ENCODE measurements around the gene TUBE1.

DNA sequence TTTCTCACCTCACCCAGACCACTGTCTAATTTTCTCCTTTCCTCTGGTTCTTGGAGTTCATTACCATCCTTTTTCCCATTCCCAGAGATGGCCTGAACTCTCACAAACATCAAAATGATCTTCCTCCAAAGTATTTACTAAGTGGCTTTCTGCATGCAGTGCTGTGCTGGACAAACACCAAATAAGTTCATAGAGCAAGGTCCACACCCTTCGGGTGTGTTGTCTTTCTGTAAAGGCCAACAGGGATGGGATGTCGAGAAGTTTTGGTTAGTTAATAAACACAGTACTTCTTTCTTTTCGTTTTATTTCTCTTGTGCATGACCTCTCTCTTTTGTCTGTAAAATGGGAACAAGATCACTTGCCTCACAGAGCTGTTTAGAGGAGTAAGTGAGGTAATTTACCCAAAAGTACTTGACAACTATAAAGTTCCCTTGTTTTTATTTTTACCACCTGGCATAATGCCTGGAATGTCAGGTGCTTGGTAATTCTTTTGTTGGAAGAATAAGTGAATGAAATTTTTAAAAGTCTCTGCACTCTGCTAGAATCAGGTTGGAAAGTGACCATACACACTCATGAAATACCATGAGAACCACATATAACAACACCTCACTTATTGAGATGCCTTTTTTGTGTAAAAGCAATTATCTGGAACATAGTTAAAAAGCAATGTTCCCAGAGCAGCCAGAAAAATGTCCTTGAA, 56.2 kb downstream of the TUBE1 start:
- TF ChIP-seq, protein P1, sequence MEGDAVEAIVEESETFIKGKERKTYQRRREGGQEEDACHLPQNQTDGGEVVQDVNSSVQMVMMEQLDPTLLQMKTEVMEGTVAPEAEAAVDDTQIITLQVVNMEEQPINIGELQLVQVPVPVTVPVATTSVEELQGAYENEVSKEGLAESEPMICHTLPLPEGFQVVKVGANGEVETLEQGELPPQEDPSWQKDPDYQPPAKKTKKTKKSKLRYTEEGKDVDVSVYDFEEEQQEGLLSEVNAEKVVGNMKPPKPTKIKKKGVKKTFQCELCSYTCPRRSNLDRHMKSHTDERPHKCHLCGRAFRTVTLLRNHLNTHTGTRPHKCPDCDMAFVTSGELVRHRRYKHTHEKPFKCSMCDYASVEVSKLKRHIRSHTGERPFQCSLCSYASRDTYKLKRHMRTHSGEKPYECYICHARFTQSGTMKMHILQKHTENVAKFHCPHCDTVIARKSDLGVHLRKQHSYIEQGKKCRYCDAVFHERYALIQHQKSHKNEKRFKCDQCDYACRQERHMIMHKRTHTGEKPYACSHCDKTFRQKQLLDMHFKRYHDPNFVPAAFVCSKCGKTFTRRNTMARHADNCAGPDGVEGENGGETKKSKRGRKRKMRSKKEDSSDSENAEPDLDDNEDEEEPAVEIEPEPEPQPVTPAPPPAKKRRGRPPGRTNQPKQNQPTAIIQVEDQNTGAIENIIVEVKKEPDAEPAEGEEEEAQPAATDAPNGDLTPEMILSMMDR (IDR thresholded peaks at IDR 0.05), result no peak
- TF ChIP-seq POLR2A (IDR thresholded peaks at IDR 0.05), result no peak

Data from body of pancreas (tissue), 4 donors.